ENCODE measurements around the gene ABCC3.

The ABCC3 gene

DNA sequence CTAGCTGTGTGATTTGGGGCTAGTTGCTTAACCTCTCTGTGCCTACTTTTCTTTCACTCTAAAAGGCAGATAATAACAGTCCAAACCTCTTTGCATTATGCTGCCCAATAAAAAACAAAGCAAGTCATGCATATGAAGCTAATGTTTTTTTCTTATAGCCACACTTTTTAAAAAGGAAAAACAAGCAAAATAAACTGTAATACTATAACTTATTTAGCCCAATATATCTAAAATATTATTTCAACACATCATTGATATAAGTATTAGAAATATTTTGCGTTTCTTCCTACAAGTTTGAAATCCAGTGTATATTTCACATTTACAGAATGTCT is 50.6 kb downstream of the ABCC3 start:
- TF ChIP-seq, protein P1, sequence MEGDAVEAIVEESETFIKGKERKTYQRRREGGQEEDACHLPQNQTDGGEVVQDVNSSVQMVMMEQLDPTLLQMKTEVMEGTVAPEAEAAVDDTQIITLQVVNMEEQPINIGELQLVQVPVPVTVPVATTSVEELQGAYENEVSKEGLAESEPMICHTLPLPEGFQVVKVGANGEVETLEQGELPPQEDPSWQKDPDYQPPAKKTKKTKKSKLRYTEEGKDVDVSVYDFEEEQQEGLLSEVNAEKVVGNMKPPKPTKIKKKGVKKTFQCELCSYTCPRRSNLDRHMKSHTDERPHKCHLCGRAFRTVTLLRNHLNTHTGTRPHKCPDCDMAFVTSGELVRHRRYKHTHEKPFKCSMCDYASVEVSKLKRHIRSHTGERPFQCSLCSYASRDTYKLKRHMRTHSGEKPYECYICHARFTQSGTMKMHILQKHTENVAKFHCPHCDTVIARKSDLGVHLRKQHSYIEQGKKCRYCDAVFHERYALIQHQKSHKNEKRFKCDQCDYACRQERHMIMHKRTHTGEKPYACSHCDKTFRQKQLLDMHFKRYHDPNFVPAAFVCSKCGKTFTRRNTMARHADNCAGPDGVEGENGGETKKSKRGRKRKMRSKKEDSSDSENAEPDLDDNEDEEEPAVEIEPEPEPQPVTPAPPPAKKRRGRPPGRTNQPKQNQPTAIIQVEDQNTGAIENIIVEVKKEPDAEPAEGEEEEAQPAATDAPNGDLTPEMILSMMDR (IDR thresholded peaks at IDR 0.05; ENCODE audit: control insufficient read depth, extremely low read depth, insufficient read depth) = no peak
- DNase-seq (ENCODE audit: low read depth) = no peak
- H3K4me3 ChIP-seq (ENCODE audit: low read depth, low read length) = no peak overlapping the region

DNA sequence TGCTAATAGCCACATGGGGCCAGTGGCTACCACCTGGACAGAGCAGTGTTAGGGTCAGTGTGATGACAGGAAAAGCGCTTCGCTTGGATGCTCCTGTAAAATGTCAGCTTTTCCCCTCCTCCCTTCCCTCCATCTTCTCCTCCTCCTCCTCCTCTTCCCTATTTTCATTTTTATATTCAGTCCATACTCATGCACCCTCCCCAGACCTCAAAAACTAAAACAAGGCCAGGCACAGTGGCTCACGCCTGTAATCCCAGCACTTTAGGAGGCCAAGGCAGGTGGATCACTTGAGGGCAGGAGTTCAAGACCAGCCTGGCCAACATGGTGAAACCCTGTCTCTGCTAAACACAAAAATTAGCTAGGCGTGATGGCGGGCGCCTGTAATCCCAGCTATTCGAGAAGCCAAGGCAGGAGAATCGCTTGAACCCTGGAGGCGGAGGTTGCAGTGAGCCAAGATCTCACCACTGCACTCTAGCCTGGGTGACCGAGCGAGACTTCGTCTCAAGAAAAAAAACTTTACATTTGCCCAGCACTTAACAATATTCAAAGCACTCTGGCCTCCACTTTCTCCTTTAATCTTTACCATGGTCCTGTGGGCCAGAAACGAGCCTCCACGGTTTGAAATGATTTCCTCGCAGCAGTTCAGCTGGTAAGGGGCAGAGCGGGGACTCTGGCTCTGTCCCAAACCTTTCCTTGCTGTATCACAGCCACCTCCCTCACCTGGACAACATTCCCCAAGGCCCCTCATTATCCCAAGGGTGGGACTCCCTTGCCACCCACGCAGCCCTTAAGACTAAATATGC is 51.2 kb downstream of the ABCC3 start:
- TF ChIP-seq, protein P1 (IDR thresholded peaks at IDR 0.05; ENCODE audit: control insufficient read depth, extremely low read depth, insufficient read depth) = no peak
- H3K4me3 ChIP-seq (ENCODE audit: low read depth, low read length) = no peak overlapping the region
- no peak for DNase-seq (ENCODE audit: low read depth)

DNA sequence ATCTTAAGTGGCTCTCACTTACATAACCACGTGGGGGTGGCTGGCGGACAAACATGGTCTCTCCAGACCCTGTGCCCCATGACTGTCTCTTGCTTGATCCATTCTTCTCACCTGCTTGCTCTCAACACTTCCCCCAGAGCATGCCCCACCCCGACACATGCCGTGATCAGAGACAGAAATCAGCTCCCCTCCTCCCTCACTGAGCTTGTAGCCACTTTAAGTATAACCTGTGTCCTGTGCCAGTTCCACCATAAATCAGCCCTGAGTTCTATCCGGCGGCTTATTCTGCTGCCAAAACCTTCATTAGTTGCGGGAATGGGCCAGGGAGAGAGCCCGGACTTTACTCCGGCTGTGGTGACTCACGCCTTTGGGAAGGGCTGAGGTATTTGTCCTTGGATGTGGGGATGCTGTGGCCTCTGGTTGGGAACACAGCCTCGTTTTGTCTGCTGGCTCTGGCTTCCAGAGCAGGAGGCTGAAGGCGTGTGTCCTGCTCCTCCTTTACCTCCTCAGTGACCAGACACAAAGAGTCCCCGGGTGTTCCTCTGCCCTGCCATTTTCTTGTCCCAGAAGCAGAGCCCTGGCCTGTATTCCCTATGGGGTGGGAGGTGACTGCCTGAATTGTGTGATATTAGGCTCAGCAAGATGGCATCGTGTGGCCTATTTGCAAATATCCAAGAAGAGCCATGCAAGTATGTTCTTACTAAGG is 52.0 kb downstream of the ABCC3 start:
- no peak for DNase-seq (ENCODE audit: low read depth)
- H3K4me3 ChIP-seq (ENCODE audit: low read depth, low read length) = no peak overlapping the region
- TF ChIP-seq, protein P1 (IDR thresholded peaks at IDR 0.05; ENCODE audit: control insufficient read depth, extremely low read depth, insufficient read depth) = no peak

DNA sequence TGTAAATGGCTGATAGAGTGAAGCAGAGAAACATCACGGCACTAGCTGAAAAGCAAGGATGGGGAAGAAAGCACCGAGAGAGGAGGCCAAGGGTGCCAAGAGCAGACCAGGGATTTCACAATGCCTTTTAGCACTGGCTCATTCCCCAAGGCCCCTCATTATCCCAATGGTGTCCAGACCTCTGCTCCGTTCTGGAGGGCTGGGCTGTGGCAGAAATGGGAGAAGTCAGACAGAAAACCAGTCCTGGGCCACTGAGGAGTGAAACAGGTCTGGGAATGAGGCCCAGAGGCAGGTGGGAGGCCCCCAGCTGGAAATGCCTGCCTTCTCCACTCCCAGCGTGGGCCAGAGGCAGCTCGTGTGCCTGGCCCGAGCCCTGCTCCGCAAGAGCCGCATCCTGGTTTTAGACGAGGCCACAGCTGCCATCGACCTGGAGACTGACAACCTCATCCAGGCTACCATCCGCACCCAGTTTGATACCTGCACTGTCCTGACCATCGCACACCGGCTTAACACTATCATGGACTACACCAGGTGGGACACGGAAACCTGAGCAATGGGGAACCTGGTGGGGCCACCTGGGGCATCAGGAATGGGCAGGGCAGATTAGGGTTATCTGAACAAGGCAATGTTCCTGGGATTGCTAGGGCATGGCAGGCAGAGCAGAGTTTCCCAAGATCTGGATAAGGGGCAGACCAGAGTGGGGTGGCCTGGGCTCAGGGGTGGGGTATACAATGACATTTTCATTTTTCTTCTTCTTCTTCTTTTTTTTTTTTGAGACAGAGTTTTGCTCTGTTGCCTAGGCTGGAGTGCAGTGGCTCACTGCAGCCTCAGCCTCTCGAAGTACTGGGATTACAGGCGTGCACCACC is 52.8 kb downstream of the ABCC3 start:
- DNase-seq (ENCODE audit: low read depth) = no peak
- TF ChIP-seq, protein P1 (IDR thresholded peaks at IDR 0.05; ENCODE audit: control insufficient read depth, extremely low read depth, insufficient read depth) = no peak
- H3K4me3 ChIP-seq (ENCODE audit: low read depth, low read length) = no peak overlapping the region

DNA sequence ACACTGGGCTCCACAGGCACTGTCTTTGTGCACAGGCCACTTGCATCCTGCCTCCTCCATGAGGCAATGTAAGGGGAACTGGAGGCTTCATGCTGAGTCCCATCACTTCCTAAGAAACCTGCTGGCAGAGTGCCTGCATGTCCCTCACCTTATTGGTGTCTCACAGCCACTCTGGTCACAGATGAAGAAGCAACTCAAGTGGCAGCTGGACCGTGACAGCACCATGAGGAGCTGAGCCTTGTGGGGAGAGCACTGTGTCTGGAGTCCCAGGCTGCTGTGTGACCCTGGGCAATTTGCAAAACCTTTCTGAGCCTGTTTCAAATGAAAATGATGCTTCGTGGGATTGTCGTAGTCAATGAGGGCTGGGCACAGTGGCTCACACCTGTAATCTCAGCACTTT is 53.6 kb downstream of the ABCC3 start:
- DNase-seq (ENCODE audit: low read depth) = no peak
- no peak overlapping the region for H3K4me3 ChIP-seq (ENCODE audit: low read depth, low read length)
- TF ChIP-seq, protein P1 (IDR thresholded peaks at IDR 0.05; ENCODE audit: control insufficient read depth, extremely low read depth, insufficient read depth) = no peak

DNA sequence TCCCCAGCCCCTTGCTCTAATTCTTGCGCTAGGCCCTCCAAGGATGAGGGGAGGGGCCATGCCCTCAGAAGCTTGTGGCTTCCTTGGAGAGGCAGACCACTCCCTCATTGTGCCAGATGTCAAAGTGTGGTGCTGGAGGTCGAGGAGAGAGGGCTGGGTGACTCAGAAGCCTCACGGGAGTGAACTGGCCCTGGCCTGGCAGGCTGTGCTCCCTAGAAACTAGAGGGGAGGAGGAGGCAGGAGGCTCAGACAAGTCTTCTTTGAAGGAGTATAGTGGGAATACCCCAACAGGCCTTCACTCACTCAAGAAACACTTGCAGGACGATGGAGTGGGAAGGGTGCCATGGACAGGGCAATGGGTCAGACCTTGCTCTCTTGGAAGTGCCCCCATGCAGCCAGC is 54.6 kb downstream of the ABCC3 start:
- H3K4me3 ChIP-seq (ENCODE audit: low read depth, low read length) = no peak overlapping the region
- no peak for DNase-seq (ENCODE audit: low read depth)
- TF ChIP-seq, protein P1 (IDR thresholded peaks at IDR 0.05; ENCODE audit: control insufficient read depth, extremely low read depth, insufficient read depth) = no peak

All from LNCaP clone FGC (cell line).